OCI-LY7 (cell line): ENCODE measurements around the gene KCTD13. TPM values are rescaled to one million over a fixed set of nuclear protein-coding genes. Genes with fewer than 3 reads are reported as not detected.

Source experiments
- BruUV-seq: library from RNA; stranded (reverse); fragments of 400-500 nt; replicated peaks from 2 replicates; lab custom pipeline; 2021; lab: Mats Ljungman, UMichigan
- CTCF ChIA-PET: fragments of 300-600 bp; sonication (Branson Sonifier 250); formaldehyde crosslinking; loops from one replicate; lab custom pipeline; 2022; ENCODE audit warnings: antibody characterized with exemption; ENCODE audit not compliant: unreplicated experiment; lab: Charles Lee
- POLR2A ChIA-PET: fragments of 300-600 bp; sonication (Branson Sonifier 250); formaldehyde crosslinking; loops from one replicate; lab custom pipeline; 2022; ENCODE audit warnings: antibody characterized with exemption; lab: Charles Lee
- DNase-seq: peaks from one replicate; pipeline ENCODE4 v3.0.0-alpha.2; 2015; ENCODE audit warnings: low spot score
- H2AFZ ChIP-seq: fragments of 200-600 bp; sonication (generic), shearing (Covaris generic); 2 replicates; pipeline ENCODE4 v1.6.1; 2014; ENCODE audit warnings: mild to moderate bottlenecking, antibody characterized with exemption, low read length, moderate library complexity
- H3K27ac ChIP-seq: fragments of 200-600 bp; sonication (generic); 2 replicates; pipeline ENCODE4 v1.5.1; 2014; ENCODE audit warnings: mixed run types, low read depth, mild to moderate bottlenecking, moderate library complexity, low read length, inconsistent platforms; ENCODE audit not compliant: poor library complexity, severe bottlenecking
- H3K36me3 ChIP-seq: fragments of 200-600 bp; sonication (generic); 2 replicates; pipeline ENCODE4 v1.6.1; 2014; ENCODE audit warnings: mild to moderate bottlenecking, antibody characterized with exemption, low read length, moderate library complexity, mixed read lengths; ENCODE audit not compliant: insufficient read depth
- H3K4me1 ChIP-seq: fragments of 200-600 bp; sonication (generic); 2 replicates; pipeline ENCODE4 v1.5.1; 2014; ENCODE audit warnings: mild to moderate bottlenecking, low read length; ENCODE audit not compliant: insufficient read depth, poor library complexity, severe bottlenecking
- H3K4me2 ChIP-seq: fragments of 200-600 bp; sonication (generic); 2 replicates; pipeline ENCODE4 v1.6.1; 2014; ENCODE audit warnings: mild to moderate bottlenecking, low read length
- H3K4me3 ChIP-seq: fragments of 200-600 bp; sonication (generic); 2 replicates; pipeline ENCODE4 v1.5.1; 2014; ENCODE audit warnings: mild to moderate bottlenecking, low read depth, low read length; ENCODE audit not compliant: poor library complexity, severe bottlenecking
- H3K79me2 ChIP-seq: fragments of 200-600 bp; sonication (generic); 2 replicates; pipeline ENCODE4 v1.6.1; 2016; ENCODE audit warnings: low read depth, mild to moderate bottlenecking, low read length, moderate library complexity, mixed read lengths; ENCODE audit not compliant: insufficient read depth
- H3K9me2 ChIP-seq: fragments of 200-600 bp; sonication (generic); 2 replicates; pipeline ENCODE4 v1.6.1; 2016; ENCODE audit warnings: mild to moderate bottlenecking, low read length, mixed read lengths; ENCODE audit not compliant: insufficient read depth
- H3K9me3 ChIP-seq: fragments of 200-600 bp; sonication (generic); 2 replicates; pipeline ENCODE4 v1.6.1; 2014; ENCODE audit warnings: mild to moderate bottlenecking, mixed run types, low read length, mixed read lengths
- H4K20me1 ChIP-seq: fragments of 200-600 bp; sonication (generic); 2 replicates; pipeline ENCODE4 v1.6.1; 2014; ENCODE audit warnings: mild to moderate bottlenecking, antibody characterized with exemption, low read length, moderate library complexity, mixed read lengths; ENCODE audit not compliant: insufficient read depth
- CTCF ChIP-seq: fragments of 200-600 bp; sonication (generic); conservative IDR thresholded peaks from 2 replicates; pipeline ENCODE4 v1.5.1; 2014; ENCODE audit warnings: mild to moderate bottlenecking, antibody characterized with exemption, low read length, moderate library complexity, mixed read lengths
- EZH2phosphoT487 ChIP-seq: fragments of 200-600 bp; sonication (generic); IDR thresholded peaks from 2 replicates; pipeline ENCODE4 v1.6.1; 2018; ENCODE audit warnings: low read depth, borderline replicate concordance, mild to moderate bottlenecking, mixed run types, antibody characterized with exemption, low read length, moderate library complexity, mixed read lengths
- intact Hi-C: fragments of 100-400 bp; cut with micrococcal nuclease; formaldehyde crosslinking; loops from one replicate; pipeline ENCODE4 v1.10.0; 2022; ENCODE audit not compliant: unreplicated experiment
- total RNA-seq, 2 experiments: library from RNA; depleted of rRNA in 1 of 2; stranded (reverse); fragments of >200 nt in 1 of 2; shearing (Covaris generic) in 1 of 2; gene quantifications; 2 replicates each; pipeline ENCODE4 v1.2.3, GENCODE V29; 2014 to 2022

KCTD13 gene
- total RNA-seq, 2 experiments from 2014 or later = 15.9 to 48.0 TPM

GRCh38 chr16:29900102-29900887, 25.7 kb downstream of the KCTD13 start, which contains the start of gene ASPHD1:
TSS of gene ASPHD1 (plus strand) at chr16:29900488. CDS start at chr16:29900972, 484 bp downstream.
- Histone ChIP-seq H3K27ac (no peak within 1 kb of the TSS), H3K4me2 (peak within 1 kb of the TSS; percentile 62), H3K9me3 (no peaks in the 10 kb centered on the region), H3K4me1 (no peaks in the 10 kb centered on the region), H3K9me2 (no peaks in the 10 kb centered on the region), H3K36me3 (no peaks in the 10 kb centered on the region), H3K79me2 (no peaks in the 10 kb centered on the region), H2AFZ (peak within 1 kb of the TSS; percentile 5; the same call in 1 of the 2 replicates), H4K20me1 (no peaks in the 10 kb centered on the region), H3K4me3 (peak within 1 kb of the TSS; percentile 67)
- ChIA-PET POLR2A (no interaction called here), CTCF (interaction anchor here (1.2 kb wide), 1 partner anchor 9 kb away, joined by 4 read pairs; no protein-coding TSS in a partner anchor)
- intact Hi-C loops = no loop called here
- DNase-seq = peak; percentile 64
- TF ChIP-seq EZH2phosphoT487 = no peak
- TF ChIP-seq CTCF = no peak
- BruUV-seq = no TSS peak

GRCh38 chr16:29899516-29900101, 26.4 kb downstream of the KCTD13 start, which contains the start of gene SEZ6L2:
TSS of gene SEZ6L2 (minus strand) at chr16:29899550. CDS start at chr16:29899019, 531 bp downstream.
- Histone ChIP-seq H3K4me3 (peak within 1 kb of the TSS; percentile 67), H3K79me2 (no peaks in the 10 kb centered on the region), H2AFZ (peak within 1 kb of the TSS; percentile 5; the same call in 1 of the 2 replicates), H3K27ac (no peak within 1 kb of the TSS), H4K20me1 (no peaks in the 10 kb centered on the region), H3K36me3 (no peaks in the 10 kb centered on the region), H3K4me1 (no peaks in the 10 kb centered on the region), H3K4me2 (peak within 1 kb of the TSS; percentile 62), H3K9me2 (no peaks in the 10 kb centered on the region), H3K9me3 (no peaks in the 10 kb centered on the region)
- POLR2A ChIA-PET = interaction anchor here (0.6 kb wide), 1 partner anchor 160 kb away, joined by 4 read pairs; no protein-coding TSS in a partner anchor
- CTCF ChIA-PET = interaction anchor here (1.2 kb wide), 1 partner anchor 10 kb away, joined by 4 read pairs; no protein-coding TSS in a partner anchor
- no TSS peak for BruUV-seq
- no peak for DNase-seq
- no peak for TF ChIP-seq EZH2phosphoT487
- no peak for TF ChIP-seq CTCF
- intact Hi-C loops = no loop called here
